NCI-H146 treated with DMSO at 0.1 percent for 48 hours (cell line): Measurements from ENCODE around the gene IGF2BP3.

Experiments used
- DNase-seq: peaks from one replicate; lab custom pipeline; 2025; ENCODE audit not compliant: unreplicated experiment; lab: John Stamatoyannopoulos, UW

IGF2BP3 gene

DNA sequence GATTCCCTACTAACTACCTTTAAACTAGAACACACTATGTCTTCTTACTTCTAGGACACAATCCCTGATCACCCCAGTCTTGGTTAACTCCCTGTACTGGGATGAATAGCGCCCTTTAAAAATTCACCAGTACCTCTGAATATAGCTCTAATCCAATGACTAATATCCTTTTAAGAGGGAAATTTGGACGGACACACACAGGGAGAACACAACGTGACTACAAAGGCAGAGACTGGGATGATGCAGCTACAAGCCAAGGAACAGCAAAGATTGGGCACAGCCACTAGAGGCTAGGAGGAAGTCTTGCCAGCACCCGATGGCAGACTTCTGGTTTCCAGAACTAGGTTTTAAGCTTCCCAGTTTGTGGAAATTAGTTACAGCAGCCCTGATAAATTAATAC, 89.7 kb downstream of the IGF2BP3 start:
- DNase-seq: no peak

- no peak for DNase-seq
Observed at GRCh38 chr7:23378996-23379395, 91.3 kb downstream of the IGF2BP3 start.

DNA sequence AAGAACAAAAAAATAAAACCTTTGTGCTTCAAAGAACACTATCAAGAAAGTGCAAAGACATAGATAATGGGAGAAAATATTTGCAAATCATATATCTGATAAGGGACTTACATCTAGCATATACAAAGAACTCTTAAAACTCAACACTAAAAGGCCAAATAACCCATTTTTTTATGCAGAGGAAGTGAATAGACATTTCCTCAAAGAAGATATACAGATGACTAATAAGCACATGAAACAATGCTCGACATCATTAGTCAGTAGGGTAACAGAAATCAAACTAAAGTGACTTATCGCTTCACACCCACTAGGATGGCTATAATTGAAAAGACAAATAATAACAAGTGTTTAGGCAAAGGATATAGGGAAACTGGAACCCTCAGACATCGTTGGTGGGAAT, 93.2 kb downstream of the IGF2BP3 start:
- no peak for DNase-seq

- no peak for DNase-seq
Observed at GRCh38 chr7:23373151-23374004, 96.9 kb downstream of the IGF2BP3 start.

DNA sequence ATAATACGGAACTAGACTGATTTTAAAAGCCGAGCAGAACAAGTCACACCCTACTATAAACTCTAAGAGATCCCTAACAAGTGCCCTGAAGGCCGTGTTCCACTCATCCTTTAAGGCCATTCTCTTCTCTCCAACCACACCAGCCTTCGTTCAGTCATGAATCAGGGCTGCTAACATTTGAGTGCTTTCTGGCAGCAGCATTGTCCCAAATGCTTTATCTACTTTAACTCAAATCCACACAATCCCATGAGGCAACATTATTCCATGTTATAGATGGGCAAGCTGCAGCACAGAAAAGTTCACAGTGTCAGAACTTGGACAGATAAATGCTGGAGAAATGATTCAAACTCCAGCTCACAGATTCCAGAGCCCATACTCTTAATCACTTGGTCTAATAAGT, 97.7 kb downstream of the IGF2BP3 start:
- no peak for DNase-seq

GRCh38 chr7:23371654-23372053, 98.6 kb downstream of the IGF2BP3 start:
- DNase-seq: no peak

- no peak for DNase-seq
Observed at GRCh38 chr7:23369695-23370404, 100.4 kb downstream of the IGF2BP3 start.

GRCh38 chr7:23369100-23369499, 101.2 kb downstream of the IGF2BP3 start:
- DNase-seq: no peak

DNA sequence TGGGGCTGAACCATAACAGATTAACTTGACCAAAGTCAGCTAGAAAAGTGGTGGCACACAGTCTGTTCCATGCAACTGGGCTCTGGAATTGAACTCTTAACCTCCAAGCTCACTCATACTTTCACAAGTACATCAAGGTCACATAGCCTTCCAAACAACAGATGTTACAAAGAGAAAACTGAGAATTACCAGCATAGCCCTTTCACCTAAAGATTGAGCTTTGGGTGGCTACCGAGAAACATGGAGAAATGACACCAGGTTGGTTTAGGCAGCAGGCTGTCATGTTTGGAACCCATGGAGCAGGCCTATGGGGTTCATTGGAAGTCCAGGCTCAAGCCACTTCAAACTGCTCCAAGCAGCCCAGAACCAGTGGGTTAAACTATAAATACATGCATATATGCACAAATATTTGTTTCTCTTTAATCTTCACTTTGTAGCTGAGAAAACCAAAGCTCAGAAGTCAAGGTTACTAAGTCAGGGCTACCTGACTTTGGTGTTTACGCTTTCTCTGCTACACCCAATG, 112.1 kb downstream of the IGF2BP3 start:
- DNase-seq: no peak

DNA sequence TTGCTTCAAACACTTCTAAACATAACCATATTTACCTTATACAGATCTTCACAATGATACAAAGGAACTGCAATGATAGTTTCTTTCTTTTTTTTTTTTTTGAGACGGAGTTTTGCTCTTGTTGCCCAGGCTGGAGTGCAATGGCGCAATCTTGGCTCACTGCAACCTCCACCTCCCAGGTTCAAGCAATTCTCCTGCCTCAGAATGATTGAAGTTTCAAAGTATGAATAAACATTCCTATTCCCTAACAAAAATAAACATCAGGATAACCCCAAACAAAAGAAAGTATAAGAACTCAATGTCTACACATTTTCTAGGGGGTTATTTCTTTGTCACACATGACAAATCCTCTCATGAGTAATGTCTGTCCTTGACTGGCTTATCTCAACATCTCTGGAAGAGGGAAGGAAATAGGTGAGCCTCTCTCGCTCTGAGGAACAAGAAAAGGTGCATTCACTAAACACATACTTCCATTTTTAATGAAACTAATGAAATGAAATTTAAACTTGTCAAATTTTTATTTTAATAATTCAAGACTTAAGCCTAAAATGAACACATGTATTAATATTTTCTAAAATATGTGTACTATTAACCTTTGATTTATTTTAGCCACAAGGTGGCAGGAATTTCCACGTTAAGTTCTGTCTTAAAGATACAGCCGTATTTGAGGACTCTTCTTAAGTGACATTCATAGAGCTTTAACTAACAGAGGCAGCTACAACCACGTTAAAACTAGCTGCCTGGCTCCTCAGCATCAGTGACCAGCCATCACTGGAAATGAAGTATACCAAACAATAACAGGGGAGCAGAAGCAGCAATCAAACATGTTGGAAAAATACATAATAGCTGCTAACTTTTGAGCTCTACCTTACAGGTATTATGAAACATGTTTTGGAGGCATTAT, 112.8 kb downstream of the IGF2BP3 start:
- no peak for DNase-seq

DNA sequence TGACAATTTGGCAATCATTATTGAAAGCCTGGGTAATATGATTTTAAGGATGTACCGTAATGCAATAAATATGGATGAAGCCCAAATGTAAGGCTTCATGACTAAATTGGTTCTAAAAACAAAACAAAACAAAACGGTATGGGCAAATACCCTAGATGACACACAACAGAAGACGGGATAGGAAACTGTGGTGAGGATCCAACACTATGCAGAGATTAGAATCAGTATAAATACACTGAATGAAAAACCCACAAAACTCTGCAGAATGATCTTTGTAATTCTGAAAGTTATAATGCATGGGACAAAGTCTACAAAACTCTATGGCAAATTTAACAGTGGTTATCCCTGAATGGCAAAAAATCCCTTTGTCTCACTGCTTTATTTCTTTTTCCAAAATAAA, 113.6 kb downstream of the IGF2BP3 start:
- no peak for DNase-seq

GRCh38 chr7:23356168-23356567, 114.1 kb downstream of the IGF2BP3 start:
- no peak for DNase-seq

GRCh38 chr7:23353172-23353571, 117.1 kb downstream of the IGF2BP3 start:
- peak; percentile 67 for DNase-seq

DNA sequence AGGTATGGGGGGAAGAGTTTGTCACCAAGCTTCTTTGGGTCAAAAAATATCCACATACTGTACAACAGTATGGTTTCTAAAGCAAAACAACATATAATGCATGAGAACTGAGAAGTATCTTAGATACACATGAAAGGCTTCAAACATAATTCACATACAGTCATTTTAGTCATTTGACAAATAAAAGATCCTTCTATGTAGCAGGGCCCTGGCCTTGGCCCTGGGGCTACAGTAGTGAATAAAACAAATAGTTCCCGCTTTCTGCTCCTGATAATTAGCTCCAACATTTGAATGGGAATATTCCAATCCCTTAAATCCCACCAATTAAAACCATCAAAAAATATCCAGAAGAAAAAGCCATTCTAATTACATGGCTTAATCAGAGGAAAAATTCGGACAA, 119.8 kb downstream of the IGF2BP3 start:
- no peak for DNase-seq

GRCh38 chr7:23349484-23350157, 120.7 kb downstream of the IGF2BP3 start:
- no peak for DNase-seq

DNA sequence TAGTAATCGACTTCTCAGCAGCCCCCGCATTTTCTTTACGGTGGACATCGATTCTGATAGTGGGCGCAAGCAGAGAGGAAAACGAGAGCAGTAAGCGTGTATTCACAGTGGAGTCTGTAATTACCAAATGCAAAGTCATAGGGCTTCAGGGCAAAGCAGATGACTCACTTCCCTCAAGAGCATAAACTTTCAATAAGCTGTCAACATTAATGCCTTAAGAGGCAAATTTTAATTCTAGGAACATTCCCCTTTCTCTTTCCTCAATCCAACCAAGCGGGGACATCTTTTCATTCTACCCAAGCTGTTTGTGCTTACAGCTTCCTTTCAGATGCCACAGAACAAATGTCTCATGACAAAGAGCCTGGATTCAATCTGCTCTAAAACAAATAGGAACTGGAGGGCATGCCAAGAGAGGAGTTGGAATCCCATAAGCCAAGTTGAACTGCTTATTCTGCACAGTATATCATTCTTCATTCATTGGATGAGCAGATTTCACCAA, 122.6 kb downstream of the IGF2BP3 start:
- DNase-seq: no peak

GRCh38 chr7:23347033-23347681, 123.1 kb downstream of the IGF2BP3 start:
- no peak for DNase-seq

GRCh38 chr7:23346316-23346715, 124.0 kb downstream of the IGF2BP3 start:
- no peak for DNase-seq

DNA sequence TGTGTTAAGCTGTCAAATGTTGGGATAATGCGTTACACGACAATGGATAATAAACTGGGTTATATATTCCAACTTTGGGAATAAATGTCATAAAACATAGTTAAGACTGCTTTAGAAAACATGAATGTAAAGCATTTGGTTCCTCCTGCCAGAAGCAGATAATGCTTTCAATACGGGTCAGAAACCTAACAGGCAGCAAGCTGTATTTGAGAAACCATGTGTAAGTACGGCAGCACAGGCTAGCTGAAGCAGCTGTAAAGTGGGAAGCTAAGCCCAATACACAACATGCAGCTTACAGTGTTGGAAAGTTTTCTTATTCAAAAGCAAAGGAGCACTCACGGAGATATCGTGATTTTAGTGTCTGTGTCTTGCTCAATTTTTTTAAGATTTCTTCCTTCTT, 124.7 kb downstream of the IGF2BP3 start:
- no peak for DNase-seq
